Chondrocyte (in vitro differentiated cells): Measurements from ENCODE around the gene ALDOA. TPM values are rescaled to one million over a fixed set of nuclear protein-coding genes. Genes with fewer than 3 reads are reported as not detected.

ENCODE experiments used
- DNase-seq: peaks from one replicate; pipeline ENCODE4 v3.0.0; 2021; ENCODE audit warnings: mixed read lengths, low spot score
- H3K27ac Mint-ChIP-seq: one replicate; pipeline ENCODE4 v1.8.0; 2021; ENCODE audit warnings: mild to moderate bottlenecking, moderate library complexity, mixed read lengths; ENCODE audit not compliant: unreplicated experiment
- H3K27me3 Mint-ChIP-seq: 2 replicates; pipeline ENCODE4 v1.8.0; 2021; ENCODE audit warnings: low read depth, mixed read lengths
- H3K36me3 Mint-ChIP-seq: 2 replicates; pipeline ENCODE4 v1.8.0; 2021; ENCODE audit warnings: low read depth, mixed read lengths
- H3K4me1 Mint-ChIP-seq: 2 replicates; pipeline ENCODE4 v1.8.0; 2021; ENCODE audit warnings: low read depth, mild to moderate bottlenecking, mixed read lengths
- H3K4me3 Mint-ChIP-seq: one replicate; pipeline ENCODE4 v1.8.0; 2021; ENCODE audit warnings: mild to moderate bottlenecking, moderate library complexity, mixed read lengths; ENCODE audit not compliant: unreplicated experiment
- H3K9me3 Mint-ChIP-seq: 2 replicates; pipeline ENCODE4 v1.8.0; 2021; ENCODE audit warnings: low read depth, mixed read lengths
- CTCF ChIP-seq: fragments of 200-600 bp; sonication (generic); IDR thresholded peaks from 2 replicates; pipeline ENCODE4 v1.5.0; 2021; ENCODE audit warnings: antibody characterized with exemption, mild to moderate bottlenecking, moderate library complexity
- total RNA-seq: library from RNA; stranded (reverse); gene quantifications from 3 replicates; pipeline ENCODE4 v1.2.1, GENCODE V29; 2021

Gene ALDOA
- total RNA-seq, 1 donor from 2014 or later, result 1,094 TPM

DNA sequence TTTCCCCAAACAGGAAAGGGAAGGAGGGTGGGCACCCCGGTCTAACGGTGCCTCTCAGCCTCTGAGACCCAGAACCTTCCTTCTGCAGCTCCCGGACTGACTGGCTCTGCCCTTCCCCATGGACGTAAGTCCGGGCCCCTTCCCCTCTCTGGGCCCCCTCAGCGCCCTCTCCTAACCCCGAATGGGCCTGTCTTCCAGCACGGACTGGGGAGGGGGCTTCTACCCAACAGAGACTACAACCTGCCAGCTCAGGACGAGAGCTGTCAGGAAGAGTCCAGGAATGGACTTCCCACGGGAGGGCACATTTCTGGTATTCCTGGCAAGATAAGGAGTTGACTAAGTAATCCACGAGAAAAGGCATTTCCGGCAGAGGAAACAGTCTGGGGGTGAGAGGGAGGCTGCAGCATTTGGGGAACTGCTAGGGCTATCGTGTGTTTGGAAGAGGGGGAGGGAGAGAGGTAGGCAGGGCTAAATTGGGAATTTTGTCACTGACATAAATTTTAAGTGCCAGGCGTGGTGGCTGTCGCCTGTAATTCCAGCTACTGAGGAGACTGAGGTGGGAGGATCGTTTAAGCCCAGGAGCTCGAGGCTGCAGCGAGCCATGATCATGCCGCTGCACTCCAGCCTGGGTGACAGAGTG lies 12.1 kb upstream of the ALDOA start:
- H3K27me3 Mint-ChIP-seq, result no peaks in the 10 kb centered on the region
- H3K9me3 Mint-ChIP-seq, result no peaks in the 10 kb centered on the region
- peak overlapping the region; percentile 86 for H3K27ac Mint-ChIP-seq
- peaks cover 22% of the 10 kb centered on the region for H3K4me1 Mint-ChIP-seq
- H3K4me3 Mint-ChIP-seq, result peak overlapping the region; percentile 85
- no peak for DNase-seq
- H3K36me3 Mint-ChIP-seq, result no peaks in the 10 kb centered on the region
- TF ChIP-seq CTCF, result no peak

DNA sequence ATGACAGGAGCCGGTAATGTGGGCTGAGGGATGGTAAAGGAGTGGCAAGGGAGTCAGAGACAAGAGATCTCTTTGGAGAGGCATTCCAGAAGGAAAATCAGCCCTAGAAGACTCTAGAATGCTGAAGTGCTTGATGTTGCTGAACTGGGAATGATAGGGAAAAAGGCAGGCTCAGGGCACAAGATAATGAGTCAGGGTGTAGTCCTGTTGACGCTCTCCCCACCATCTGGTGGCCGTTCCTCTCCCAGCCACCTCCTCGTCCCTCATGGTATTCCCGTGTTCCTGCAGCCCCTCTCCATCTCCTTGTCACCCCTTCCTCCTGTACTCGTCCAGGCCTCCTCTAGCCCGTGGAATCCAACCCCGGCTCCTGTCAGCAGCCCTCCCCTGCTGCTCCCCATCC lies 11.1 kb upstream of the ALDOA start:
- Mint-ChIP-seq H3K4me3 (peak overlapping the region; percentile 36), H3K9me3 (no peaks in the 10 kb centered on the region), H3K27me3 (no peaks in the 10 kb centered on the region), H3K4me1 (peaks cover 22% of the 10 kb centered on the region), H3K36me3 (no peaks in the 10 kb centered on the region), H3K27ac (no peak overlapping the region)
- no peak for DNase-seq
- TF ChIP-seq CTCF, result no peak

- no peaks in the 10 kb centered on the region for H3K27me3 Mint-ChIP-seq
- no peak overlapping the region for H3K27ac Mint-ChIP-seq
- DNase-seq, result no peak
- peak; percentile 63 for TF ChIP-seq CTCF
- no peak overlapping the region for H3K4me3 Mint-ChIP-seq
- peaks cover 22% of the 10 kb centered on the region for H3K4me1 Mint-ChIP-seq
- no peaks in the 10 kb centered on the region for H3K36me3 Mint-ChIP-seq
- H3K9me3 Mint-ChIP-seq, result no peaks in the 10 kb centered on the region
These were observed 10.5 kb upstream of the ALDOA start for GRCh38 chr16:30054959-30055553.

DNA sequence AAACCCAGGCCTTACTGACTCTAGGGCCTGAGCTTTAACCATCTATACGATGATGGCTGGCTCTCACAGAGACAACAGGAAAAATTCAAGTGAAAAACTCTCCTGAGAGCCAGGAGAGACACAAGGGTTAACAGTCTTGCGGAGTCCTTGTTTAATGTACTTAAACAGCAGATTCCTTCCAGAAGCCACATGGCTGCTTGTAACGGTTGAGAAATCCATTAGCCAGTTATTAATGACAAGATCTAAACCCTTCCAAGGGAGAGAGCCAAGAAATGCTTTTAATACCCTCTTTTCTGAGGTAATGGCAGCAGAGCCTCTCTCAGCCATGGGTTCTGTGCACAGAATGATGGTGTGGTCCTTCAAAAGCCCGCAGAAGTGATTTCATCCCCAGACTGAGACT lies 5.2 kb upstream of the ALDOA start:
- H3K4me1 Mint-ChIP-seq, result peaks cover 14% of the 10 kb centered on the region
- no peak for TF ChIP-seq CTCF
- H3K4me3 Mint-ChIP-seq, result no peak overlapping the region
- H3K27me3 Mint-ChIP-seq, result no peaks in the 10 kb centered on the region
- DNase-seq, result no peak
- H3K9me3 Mint-ChIP-seq, result no peaks in the 10 kb centered on the region
- H3K36me3 Mint-ChIP-seq, result peaks cover 2% of the 10 kb centered on the region
- no peak overlapping the region for H3K27ac Mint-ChIP-seq

- no peak for DNase-seq
- TF ChIP-seq CTCF, result no peak
- H3K4me3 Mint-ChIP-seq, result no peak overlapping the region
- no peaks in the 10 kb centered on the region for H3K9me3 Mint-ChIP-seq
- H3K36me3 Mint-ChIP-seq, result peaks cover 2% of the 10 kb centered on the region
- H3K27me3 Mint-ChIP-seq, result no peaks in the 10 kb centered on the region
- peaks cover 14% of the 10 kb centered on the region for H3K4me1 Mint-ChIP-seq
- H3K27ac Mint-ChIP-seq, result no peak overlapping the region
These were observed 4.6 kb upstream of the ALDOA start for GRCh38 chr16:30060836-30061554.
